ENCODE measurements around the gene SPRY1. TPM values are rescaled to one million over a fixed set of nuclear protein-coding genes. Genes with fewer than 3 reads are reported as not detected.

SPRY1 gene
- total RNA-seq, 4 donors from 2014 or later, result 32.8 to 72.2 (median 50.9) TPM

DNA sequence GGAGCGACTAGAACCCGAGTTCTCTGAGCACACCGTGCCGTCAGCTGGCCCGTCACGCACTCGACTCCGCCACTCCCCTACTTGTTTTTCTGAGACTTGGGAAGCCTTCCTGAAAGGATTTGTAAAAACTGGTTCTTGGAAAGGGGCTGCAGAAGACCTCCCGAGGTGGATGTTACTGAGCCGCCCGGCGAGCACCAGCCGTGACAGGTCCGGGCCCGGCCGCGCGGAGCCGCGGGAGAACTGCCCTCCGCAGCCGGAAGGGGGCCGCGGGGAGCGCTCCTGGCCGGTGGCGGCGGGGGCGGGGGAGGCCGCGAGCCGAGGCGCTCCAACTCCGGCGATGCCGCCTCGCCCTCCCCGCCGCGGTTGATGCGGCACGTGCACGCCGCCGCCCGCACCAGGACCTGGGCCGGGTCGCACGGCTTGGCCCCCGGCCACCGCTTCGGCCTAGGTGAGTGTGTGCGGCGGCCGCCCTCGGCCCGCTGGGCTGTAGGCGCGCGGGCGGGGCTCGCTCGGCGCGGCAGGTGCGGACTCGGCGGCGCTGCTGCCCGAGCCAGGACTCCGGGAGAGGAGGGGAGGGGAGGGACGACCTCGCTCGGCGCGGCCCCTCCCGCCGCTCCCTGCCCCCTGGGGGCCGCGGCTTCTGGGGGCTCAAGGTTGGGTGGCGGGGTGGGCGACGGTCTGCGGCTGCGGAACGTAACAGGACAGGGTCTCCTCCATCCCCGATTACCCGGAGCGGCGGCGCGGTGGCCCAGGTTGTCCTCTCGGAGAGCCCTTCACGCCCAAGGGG lies 1.7 kb downstream of the SPRY1 start:
- DNase-seq (peak; percentile 47 to 74), ATAC-seq (peak; percentile 48 to 50)
- in situ Hi-C loops (cut with MboI; ENCODE audit: low sequenced_read_pairs in 4 of 4) (loop anchor here (10.0 to 25.0 kb wide), 4 partner anchors 267 to 864 kb away; no protein-coding TSS in a partner anchor), intact Hi-C loops (cut with DNase I; ENCODE audit: low total_unique reads) (loop anchor here (2.0 to 10.0 kb wide), 7 partner anchors 99 to 714 kb away; no protein-coding TSS in a partner anchor)
- Histone ChIP-seq H3K9me3 (no peaks in the 10 kb centered on the region), H3K27ac (peak overlapping the region; percentile 91 to 98 (median 96)), H3K36me3 (peaks cover 0 to 15% of the 10 kb centered on the region in 2 donors), H3K4me3 (peak overlapping the region; percentile 82 to 94 (median 88)), H3K27me3 (no peaks in the 10 kb centered on the region), H3K4me1 (peaks cover 20 to 27% of the 10 kb centered on the region in 2 donors)
- TF ChIP-seq, protein P1, sequence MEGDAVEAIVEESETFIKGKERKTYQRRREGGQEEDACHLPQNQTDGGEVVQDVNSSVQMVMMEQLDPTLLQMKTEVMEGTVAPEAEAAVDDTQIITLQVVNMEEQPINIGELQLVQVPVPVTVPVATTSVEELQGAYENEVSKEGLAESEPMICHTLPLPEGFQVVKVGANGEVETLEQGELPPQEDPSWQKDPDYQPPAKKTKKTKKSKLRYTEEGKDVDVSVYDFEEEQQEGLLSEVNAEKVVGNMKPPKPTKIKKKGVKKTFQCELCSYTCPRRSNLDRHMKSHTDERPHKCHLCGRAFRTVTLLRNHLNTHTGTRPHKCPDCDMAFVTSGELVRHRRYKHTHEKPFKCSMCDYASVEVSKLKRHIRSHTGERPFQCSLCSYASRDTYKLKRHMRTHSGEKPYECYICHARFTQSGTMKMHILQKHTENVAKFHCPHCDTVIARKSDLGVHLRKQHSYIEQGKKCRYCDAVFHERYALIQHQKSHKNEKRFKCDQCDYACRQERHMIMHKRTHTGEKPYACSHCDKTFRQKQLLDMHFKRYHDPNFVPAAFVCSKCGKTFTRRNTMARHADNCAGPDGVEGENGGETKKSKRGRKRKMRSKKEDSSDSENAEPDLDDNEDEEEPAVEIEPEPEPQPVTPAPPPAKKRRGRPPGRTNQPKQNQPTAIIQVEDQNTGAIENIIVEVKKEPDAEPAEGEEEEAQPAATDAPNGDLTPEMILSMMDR (IDR thresholded peaks at IDR 0.05 in 4 of 5, conservative IDR thresholded peaks at IDR 0.05 in 1 of 5), result peak; percentile 46 to 87 (median 78)
- TF ChIP-seq POLR2A (IDR thresholded peaks at IDR 0.05), result peak; percentile 61 to 69

DNA sequence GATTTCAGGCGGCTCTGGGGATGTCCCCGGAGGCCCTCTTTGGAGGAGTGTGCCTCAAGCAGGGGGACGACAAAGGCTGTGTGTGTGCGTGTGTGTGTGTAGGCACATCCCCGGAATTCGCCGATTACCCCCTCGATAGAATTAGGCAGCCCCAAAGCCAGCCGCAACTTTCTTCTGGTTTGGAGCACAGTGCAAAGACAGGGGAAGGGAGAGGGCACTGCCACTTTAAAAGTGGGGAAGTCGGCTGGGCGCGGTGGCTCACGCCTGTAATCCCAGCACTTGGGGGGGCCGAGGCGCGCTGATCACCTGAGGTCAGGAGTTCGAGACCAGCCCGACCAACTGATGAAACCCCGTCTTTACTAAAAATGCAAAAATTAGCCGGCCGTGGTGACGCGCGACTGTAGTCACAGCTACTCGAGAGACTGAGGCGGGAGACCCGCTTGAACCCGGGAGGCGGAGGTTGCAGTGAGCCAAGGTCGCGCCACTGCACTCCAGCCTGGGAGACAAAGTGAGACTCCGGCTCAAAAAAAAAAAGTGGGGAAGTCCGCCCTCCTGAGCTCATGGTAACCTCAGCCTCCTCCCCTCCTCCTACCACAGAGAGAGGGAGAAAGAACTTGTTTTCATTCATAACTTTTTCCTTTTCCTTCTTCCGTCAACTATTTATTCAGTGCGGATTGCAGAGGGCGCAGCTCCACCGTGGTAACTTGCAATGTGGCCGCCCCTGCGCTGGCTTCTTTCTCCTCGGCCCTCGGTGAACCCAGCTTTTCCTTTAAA lies 2.4 kb downstream of the SPRY1 start:
- TF ChIP-seq POLR2A (IDR thresholded peaks at IDR 0.05), result peak in 1 of 2 donors; percentile 6
- TF ChIP-seq, protein P1 (IDR thresholded peaks at IDR 0.05 in 4 of 5, conservative IDR thresholded peaks at IDR 0.05 in 1 of 5), result no peak
- H3K27me3 ChIP-seq, result no peaks in the 10 kb centered on the region
- intact Hi-C loops (cut with DNase I; ENCODE audit: low total_unique reads), result loop anchor here (2.0 to 10.0 kb wide), 7 partner anchors 98 to 713 kb away; no protein-coding TSS in a partner anchor
- in situ Hi-C loops (cut with MboI; ENCODE audit: low sequenced_read_pairs in 4 of 4), result loop anchor here (10.0 to 25.0 kb wide), 4 partner anchors 266 to 863 kb away; no protein-coding TSS in a partner anchor
- H3K36me3 ChIP-seq, result peaks cover 0 to 16% of the 10 kb centered on the region in 2 donors
- peak; percentile 40 to 61 for DNase-seq
- ATAC-seq, result peak; percentile 20 to 27
- H3K4me1 ChIP-seq, result peaks cover 28 to 35% of the 10 kb centered on the region in 2 donors
- peak overlapping the region; percentile 82 to 94 (median 88) for H3K4me3 ChIP-seq
- no peaks in the 10 kb centered on the region for H3K9me3 ChIP-seq
- H3K27ac ChIP-seq, result peak overlapping the region; percentile 91 to 98 (median 96)

GRCh38 chr4:123399627-123400358 lies 3.2 kb downstream of the SPRY1 start:
- Histone ChIP-seq H3K4me3 (peak overlapping the region; percentile 82 to 94 (median 88)), H3K27me3 (no peaks in the 10 kb centered on the region), H3K36me3 (peaks cover 0 to 16% of the 10 kb centered on the region in 2 donors), H3K9me3 (no peaks in the 10 kb centered on the region), H3K27ac (peak overlapping the region; percentile 91 to 98 (median 96)), H3K4me1 (peaks cover 30 to 42% of the 10 kb centered on the region in 2 donors)
- ATAC-seq (no peak), DNase-seq (no peak)
- in situ Hi-C loops (cut with MboI; ENCODE audit: low sequenced_read_pairs in 4 of 4) (loop anchor here (10.0 to 25.0 kb wide), 10 partner anchors 95 to 863 kb away; no protein-coding TSS in a partner anchor), intact Hi-C loops (cut with DNase I; ENCODE audit: low total_unique reads) (loop anchor here (2.0 to 10.0 kb wide), 8 partner anchors 98 to 713 kb away; no protein-coding TSS in a partner anchor)
- TF ChIP-seq POLR2A (IDR thresholded peaks at IDR 0.05), result no peak
- TF ChIP-seq, protein P1 (IDR thresholded peaks at IDR 0.05 in 4 of 5, conservative IDR thresholded peaks at IDR 0.05 in 1 of 5), result no peak
